Upper lobe of left lung (tissue), 6 donors: ENCODE measurements around the gene GALNT2. TPM values are rescaled to one million over a fixed set of nuclear protein-coding genes. Genes with fewer than 3 reads are reported as not detected.

Experiments used
- ATAC-seq, 2 donors: fragments of 200-7000 bp; cut with Tn5 transposase; one replicate each; pipeline ENCODE4 v1.9.1; 2022; ENCODE audit warnings: mild to moderate bottlenecking in 2 of 2, moderate library complexity in 2 of 2; ENCODE audit not compliant: low FRiP score in 2 of 2
- DNase-seq, 2 donors: peaks; one replicate each; pipeline ENCODE4 v3.0.0-alpha.2; 2019 to 2020
- H3K27ac ChIP-seq, 4 donors: fragments of 200-600 bp; sonication (generic); one replicate each; pipeline ENCODE4 v1.5.1; 2016 to 2019
- H3K27me3 ChIP-seq, 4 donors: fragments of 200-600 bp; sonication (generic); one replicate each; pipeline ENCODE4 v1.5.1; 2017 to 2019
- H3K36me3 ChIP-seq, 4 donors: fragments of 200-600 bp; sonication (generic); one replicate each; pipeline ENCODE4 v1.5.1; 2016 to 2019
- H3K4me1 ChIP-seq, 4 donors: fragments of 200-600 bp; sonication (generic); one replicate each; pipeline ENCODE4 v1.5.1; 2018 to 2019
- H3K4me3 ChIP-seq, 4 donors: fragments of 200-600 bp; sonication (generic); one replicate each; pipeline ENCODE4 v1.5.1; 2017 to 2019; ENCODE audit warnings: mild to moderate bottlenecking in 2 of 4, moderate library complexity in 1 of 4
- H3K9me3 ChIP-seq, 4 donors: fragments of 200-600 bp; sonication (generic); one replicate each; pipeline ENCODE4 v1.5.1; 2018 to 2019
- EP300 ChIP-seq, 4 donors: sonication (generic); formaldehyde crosslinking; IDR thresholded peaks; one replicate each; pipeline ENCODE4 v1.5.1; 2017; ENCODE audit warnings: antibody characterized with exemption in 4 of 4, control low read depth in 2 of 4
- POLR2A ChIP-seq, 4 donors: fragments of 450-650 bp; IDR thresholded peaks; one replicate each; pipeline ENCODE4 v1.5.1; 2016 to 2017; ENCODE audit warnings: antibody characterized with exemption in 4 of 4, mild to moderate bottlenecking in 2 of 4
- POLR2AphosphoS5 ChIP-seq, 2 donors: sonication (generic); formaldehyde crosslinking; IDR thresholded peaks; one replicate each; pipeline ENCODE4 v1.5.1; 2017; ENCODE audit warnings: antibody characterized with exemption in 2 of 2
- WGBS, 2 donors: methylation state at CpG; one replicate each; pipeline ENCODE4 v1.1.5; 2017 to 2018; 5-methylcytosine and 5-hydroxymethylcytosine counted together
- total RNA-seq, 6 donors: library from RNA; depleted of rRNA in 4 of 6; stranded (reverse); fragments of >200 nt in 4 of 6; gene quantifications; one replicate each; pipeline versions ENCODE4 v1.1.0 to v1.2.1, GENCODE V29; 2016 to 2021
- TF ChIP-seq, protein P1 (sequence below), 6 experiments: fragments of 450-650 bp in 4 of 6; fragments of 200-600 bp in 2 of 6; sonication (generic) in 2 of 6; IDR thresholded peaks; one replicate each; pipeline ENCODE4 v1.5.1; 2016 to 2019; ENCODE audit warnings: antibody characterized with exemption in 6 of 6
- donor health status: DM: no; HTN: no; CAD: no; lungs with moderate emphysema.
- donor health status: DM: no; HTN: yes; CAD: no; lungs with severe emphysema.

The GALNT2 gene
- total RNA-seq, 6 donors from 2014 or later = 51.3 to 62.3 (median 56.2) TPM

DNA sequence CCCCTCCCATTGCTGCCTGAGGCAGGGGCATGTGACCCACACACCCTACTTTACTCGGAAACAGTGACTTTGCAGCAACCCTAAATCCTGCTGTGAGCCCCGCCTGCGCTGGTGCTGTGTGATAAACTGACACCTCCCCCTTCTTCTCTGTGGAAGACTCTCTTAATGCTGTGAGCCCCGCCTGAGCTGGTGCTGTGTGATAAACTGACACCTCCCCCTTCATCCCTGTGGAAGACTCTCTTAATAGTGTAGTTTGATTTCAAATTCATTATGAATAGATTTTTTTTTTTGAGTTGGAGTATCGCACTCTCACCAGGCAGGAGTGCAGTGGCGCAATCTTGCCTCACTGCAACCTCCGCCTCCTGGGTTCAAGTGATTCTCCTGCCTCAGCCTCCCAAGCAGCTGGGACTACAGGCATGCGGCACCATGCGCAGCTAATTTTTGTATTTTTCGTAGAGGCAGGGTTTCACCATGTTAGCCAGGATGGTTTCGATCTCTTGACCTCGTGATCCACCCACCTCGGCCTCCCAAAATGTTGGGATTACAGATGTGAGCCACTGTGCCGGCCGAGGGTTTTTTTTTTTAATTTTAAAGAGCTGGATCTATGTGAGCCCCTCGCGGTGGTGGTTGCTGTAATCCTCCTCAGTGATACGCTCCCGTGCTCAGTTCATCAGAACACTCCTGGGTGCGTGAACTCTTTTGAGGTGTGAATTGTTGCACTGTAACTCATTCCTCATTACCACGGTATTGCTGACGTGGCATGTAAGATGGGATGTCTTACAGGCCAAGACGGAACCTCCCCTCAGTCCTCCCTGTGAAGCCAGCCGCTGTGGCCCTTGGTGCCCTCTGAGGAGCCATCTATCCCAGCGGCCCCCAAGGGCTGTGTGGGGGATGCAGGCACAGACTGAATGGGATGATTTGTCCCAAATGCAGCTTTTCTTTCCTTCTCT lies 60.3 kb downstream of the GALNT2 start:
- Histone ChIP-seq H3K27ac (no peak overlapping the region), H3K36me3 (no peaks in the 10 kb centered on the region), H3K4me3 (no peak overlapping the region), H3K9me3 (no peaks in the 10 kb centered on the region), H3K27me3 (no peaks in the 10 kb centered on the region), H3K4me1 (peaks cover 9 to 36% (median 22%) of the 10 kb centered on the region in 4 donors)
- TF ChIP-seq, protein P1, sequence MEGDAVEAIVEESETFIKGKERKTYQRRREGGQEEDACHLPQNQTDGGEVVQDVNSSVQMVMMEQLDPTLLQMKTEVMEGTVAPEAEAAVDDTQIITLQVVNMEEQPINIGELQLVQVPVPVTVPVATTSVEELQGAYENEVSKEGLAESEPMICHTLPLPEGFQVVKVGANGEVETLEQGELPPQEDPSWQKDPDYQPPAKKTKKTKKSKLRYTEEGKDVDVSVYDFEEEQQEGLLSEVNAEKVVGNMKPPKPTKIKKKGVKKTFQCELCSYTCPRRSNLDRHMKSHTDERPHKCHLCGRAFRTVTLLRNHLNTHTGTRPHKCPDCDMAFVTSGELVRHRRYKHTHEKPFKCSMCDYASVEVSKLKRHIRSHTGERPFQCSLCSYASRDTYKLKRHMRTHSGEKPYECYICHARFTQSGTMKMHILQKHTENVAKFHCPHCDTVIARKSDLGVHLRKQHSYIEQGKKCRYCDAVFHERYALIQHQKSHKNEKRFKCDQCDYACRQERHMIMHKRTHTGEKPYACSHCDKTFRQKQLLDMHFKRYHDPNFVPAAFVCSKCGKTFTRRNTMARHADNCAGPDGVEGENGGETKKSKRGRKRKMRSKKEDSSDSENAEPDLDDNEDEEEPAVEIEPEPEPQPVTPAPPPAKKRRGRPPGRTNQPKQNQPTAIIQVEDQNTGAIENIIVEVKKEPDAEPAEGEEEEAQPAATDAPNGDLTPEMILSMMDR (IDR thresholded peaks at IDR 0.05) = no peak
- TF ChIP-seq POLR2AphosphoS5 (IDR thresholded peaks at IDR 0.05) = no peak
- TF ChIP-seq POLR2A (IDR thresholded peaks at IDR 0.05) = no peak
- no peak for TF ChIP-seq EP300 (IDR thresholded peaks at IDR 0.05)
- no peak for ATAC-seq
- WGBS, 2 donors = 78 to 91% methylated on average over 21 to 25 of the region's 25 CpGs
- DNase-seq = no peak

DNA sequence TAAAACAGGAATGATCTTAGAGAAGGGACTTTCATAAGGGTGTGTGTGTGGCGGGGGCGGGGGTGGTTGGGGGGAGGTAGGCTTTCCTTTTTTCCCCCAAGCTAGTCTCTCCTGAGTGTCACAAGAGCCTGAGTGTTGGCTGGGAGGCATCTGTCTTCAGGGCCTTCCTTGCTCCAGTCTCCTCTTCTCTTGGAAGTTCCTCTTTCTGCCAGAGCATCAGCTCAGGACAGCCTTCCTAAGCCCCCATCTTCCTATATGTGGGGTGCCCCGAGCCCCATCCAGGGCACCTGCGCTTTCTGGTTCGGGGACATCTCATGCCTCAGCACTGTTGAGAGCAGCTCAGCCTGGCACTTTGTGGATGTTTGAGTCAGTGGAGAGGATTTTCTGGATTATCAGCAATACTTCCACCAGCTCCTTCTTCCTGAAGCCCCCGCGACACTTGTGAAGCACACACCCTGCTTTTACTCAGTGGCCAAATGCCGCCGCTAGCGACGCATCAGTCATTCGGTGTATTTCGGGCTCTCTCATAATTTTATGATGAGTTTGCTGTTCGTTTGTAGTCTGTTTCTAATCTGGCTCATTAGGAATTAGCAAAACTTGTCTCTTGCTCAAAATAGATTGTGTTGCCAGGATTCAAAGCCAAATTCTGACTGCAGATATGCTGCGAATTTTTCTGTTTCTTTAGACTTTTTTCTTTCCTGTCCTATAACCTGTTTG lies 61.7 kb downstream of the GALNT2 start:
- ATAC-seq = no peak
- DNase-seq = no peak
- no peak overlapping the region for H3K27ac ChIP-seq

DNA sequence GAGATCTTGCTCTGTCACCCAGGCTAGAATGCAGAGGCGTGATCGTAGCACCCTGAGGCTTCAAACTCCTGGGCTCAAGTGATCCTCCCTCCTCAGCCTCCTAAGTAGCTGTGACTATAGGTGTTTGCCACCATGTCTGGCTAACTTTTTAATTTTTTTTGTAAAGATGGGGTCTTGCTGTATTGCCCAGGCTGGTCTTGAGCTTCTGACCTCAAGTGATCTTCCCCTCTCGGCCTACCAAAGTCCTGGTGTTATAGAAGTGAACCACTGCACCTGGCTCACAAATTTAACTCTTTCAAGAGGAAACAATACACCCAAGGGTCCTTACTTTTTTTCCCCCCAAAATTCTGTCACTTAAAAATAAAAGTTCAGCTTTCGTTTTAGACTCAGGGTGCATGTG lies 62.3 kb downstream of the GALNT2 start:
- Histone ChIP-seq H3K27ac (no peak overlapping the region), H3K27me3 (no peaks in the 10 kb centered on the region), H3K9me3 (no peaks in the 10 kb centered on the region), H3K4me3 (no peak overlapping the region), H3K4me1 (peaks cover 9 to 36% (median 20%) of the 10 kb centered on the region in 4 donors), H3K36me3 (no peaks in the 10 kb centered on the region)
- TF ChIP-seq EP300 (IDR thresholded peaks at IDR 0.05) (no peak), POLR2A (IDR thresholded peaks at IDR 0.05) (no peak), POLR2AphosphoS5 (IDR thresholded peaks at IDR 0.05) (no peak)
- TF ChIP-seq, protein P1 (IDR thresholded peaks at IDR 0.05) = no peak
- DNase-seq (no peak), ATAC-seq (no peak)
- WGBS, 2 donors = 98 to 100% methylated on average over 4 of the region's 4 CpGs

More for the DNA sequence above, 61.7 kb downstream of the GALNT2 start:
- 89 to 90% methylated on average over 14 to 15 of the region's 15 CpGs for WGBS, 2 donors
- no peaks in the 10 kb centered on the region for H3K36me3 ChIP-seq
- no peak for TF ChIP-seq POLR2AphosphoS5 (IDR thresholded peaks at IDR 0.05)
- no peak for TF ChIP-seq EP300 (IDR thresholded peaks at IDR 0.05)
- TF ChIP-seq, protein P1 (IDR thresholded peaks at IDR 0.05) = no peak
- TF ChIP-seq POLR2A (IDR thresholded peaks at IDR 0.05) = no peak
- no peaks in the 10 kb centered on the region for H3K27me3 ChIP-seq
- no peak overlapping the region for H3K4me3 ChIP-seq
- peaks cover 9 to 38% (median 24%) of the 10 kb centered on the region in 4 donors for H3K4me1 ChIP-seq
- H3K9me3 ChIP-seq = no peaks in the 10 kb centered on the region

DNA sequence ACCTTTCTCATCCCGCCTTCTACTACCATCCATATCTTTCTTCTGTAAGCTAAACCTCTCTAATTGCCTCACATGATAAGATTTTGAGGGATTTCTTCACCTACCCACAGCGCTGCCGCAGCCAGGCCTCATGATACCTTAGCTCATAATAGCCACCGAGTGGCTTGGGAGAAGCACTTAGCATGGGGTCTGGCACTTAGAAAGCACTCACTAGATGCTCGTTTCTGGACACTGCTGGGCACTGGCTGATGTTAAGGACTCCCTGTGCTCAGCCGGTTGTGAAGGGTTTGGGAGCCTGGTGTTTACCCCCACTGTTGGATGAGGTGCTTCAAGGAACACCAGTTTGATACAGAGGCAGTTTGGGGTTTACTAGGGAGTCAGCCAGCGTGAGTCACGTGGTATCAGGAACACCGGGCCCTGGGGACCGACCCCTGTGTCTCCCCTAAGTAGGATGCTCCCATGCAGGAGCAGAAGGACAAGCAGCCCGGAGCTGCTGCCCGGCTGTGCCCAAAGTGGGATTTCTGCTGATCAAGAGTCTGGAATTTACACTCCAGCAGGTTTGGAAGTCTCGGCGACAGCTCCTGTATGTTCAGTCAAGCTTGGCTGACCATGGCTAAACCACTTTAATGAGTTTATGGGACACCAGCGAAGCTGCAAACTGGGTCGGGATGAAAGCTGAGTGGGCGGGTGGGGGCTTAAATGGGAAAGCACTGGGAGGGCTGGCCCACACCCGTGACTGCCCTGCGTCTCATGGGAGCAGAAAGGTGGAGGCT lies 63.3 kb downstream of the GALNT2 start:
- H3K4me1 ChIP-seq = peaks cover 9 to 25% (median 17%) of the 10 kb centered on the region in 4 donors
- no peak for TF ChIP-seq EP300 (IDR thresholded peaks at IDR 0.05)
- TF ChIP-seq, protein P1 (IDR thresholded peaks at IDR 0.05) = no peak
- TF ChIP-seq POLR2AphosphoS5 (IDR thresholded peaks at IDR 0.05) = no peak
- no peak for TF ChIP-seq POLR2A (IDR thresholded peaks at IDR 0.05)

More for the DNA sequence above, 63.3 kb downstream of the GALNT2 start:
- no peak for ATAC-seq
- H3K27ac ChIP-seq = no peak overlapping the region
- no peaks in the 10 kb centered on the region for H3K27me3 ChIP-seq
- DNase-seq = peak in 1 of 2 donors; percentile 62
- 83 to 88% methylated on average over 14 to 19 of the region's 19 CpGs for WGBS, 2 donors
- no peaks in the 10 kb centered on the region for H3K9me3 ChIP-seq
- no peaks in the 10 kb centered on the region for H3K36me3 ChIP-seq
- no peak overlapping the region for H3K4me3 ChIP-seq
